ENCODE measurements around the gene UBAP2.

Gene UBAP2

DNA sequence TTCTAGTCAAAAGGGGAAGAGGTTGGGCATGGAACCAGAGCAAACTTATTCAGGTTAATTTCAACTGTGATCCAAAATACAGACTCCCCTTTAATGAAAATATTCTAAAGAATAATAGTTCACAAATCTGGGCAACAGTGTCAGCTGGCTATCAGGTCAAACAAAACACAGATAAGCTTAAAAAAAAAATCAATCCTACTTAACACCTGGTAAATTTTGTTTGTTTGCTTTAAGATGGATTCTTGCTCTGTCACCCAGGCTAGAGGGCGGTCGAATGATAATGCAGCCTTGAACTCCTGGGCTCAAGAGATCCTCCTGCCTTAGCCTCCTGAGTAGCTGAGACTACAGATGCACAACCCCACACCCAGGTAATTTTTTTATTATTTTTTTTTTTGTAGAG lies 89.0 kb downstream of the UBAP2 start:
- Histone ChIP-seq H3K4me2 (ENCODE audit: low read length) (no peak overlapping the region), H3K9me3 (ENCODE audit: control insufficient read depth, insufficient read depth, low read length) (no peaks in the 10 kb centered on the region), H3K27me3 (ENCODE audit: control insufficient read depth, low read length) (no peaks in the 10 kb centered on the region), H4K20me1 (ENCODE audit: control insufficient read depth, insufficient read depth, low read depth, low read length) (no peaks in the 10 kb centered on the region), H3K4me1 (ENCODE audit: control insufficient read depth, low read length) (no peaks in the 10 kb centered on the region), H3K36me3 (ENCODE audit: control insufficient read depth, low read length) (peaks cover 54% of the 10 kb centered on the region), H3K79me2 (ENCODE audit: control insufficient read depth, low read length) (no peaks in the 10 kb centered on the region), H3K27ac (ENCODE audit: low read depth, low read length) (no peak overlapping the region), H3K9me2 (replicated peaks; ENCODE audit: control insufficient read depth, low read length) (no peaks in the 10 kb centered on the region), H3F3A (ENCODE audit: control insufficient read depth, insufficient read depth) (peaks cover 4% of the 10 kb centered on the region; the same call in 1 of the 2 replicates), H3K4me3 (ENCODE audit: low read length) (no peak overlapping the region)
- TF ChIP-seq EZH2phosphoT487 (IDR thresholded peaks at IDR 0.05; ENCODE audit: borderline replicate concordance, low read length), result no peak
- TF ChIP-seq, protein P1, sequence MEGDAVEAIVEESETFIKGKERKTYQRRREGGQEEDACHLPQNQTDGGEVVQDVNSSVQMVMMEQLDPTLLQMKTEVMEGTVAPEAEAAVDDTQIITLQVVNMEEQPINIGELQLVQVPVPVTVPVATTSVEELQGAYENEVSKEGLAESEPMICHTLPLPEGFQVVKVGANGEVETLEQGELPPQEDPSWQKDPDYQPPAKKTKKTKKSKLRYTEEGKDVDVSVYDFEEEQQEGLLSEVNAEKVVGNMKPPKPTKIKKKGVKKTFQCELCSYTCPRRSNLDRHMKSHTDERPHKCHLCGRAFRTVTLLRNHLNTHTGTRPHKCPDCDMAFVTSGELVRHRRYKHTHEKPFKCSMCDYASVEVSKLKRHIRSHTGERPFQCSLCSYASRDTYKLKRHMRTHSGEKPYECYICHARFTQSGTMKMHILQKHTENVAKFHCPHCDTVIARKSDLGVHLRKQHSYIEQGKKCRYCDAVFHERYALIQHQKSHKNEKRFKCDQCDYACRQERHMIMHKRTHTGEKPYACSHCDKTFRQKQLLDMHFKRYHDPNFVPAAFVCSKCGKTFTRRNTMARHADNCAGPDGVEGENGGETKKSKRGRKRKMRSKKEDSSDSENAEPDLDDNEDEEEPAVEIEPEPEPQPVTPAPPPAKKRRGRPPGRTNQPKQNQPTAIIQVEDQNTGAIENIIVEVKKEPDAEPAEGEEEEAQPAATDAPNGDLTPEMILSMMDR (IDR thresholded peaks at IDR 0.05; ENCODE audit: low read depth, low read length, poor library complexity, severe bottlenecking), result no peak

DNA sequence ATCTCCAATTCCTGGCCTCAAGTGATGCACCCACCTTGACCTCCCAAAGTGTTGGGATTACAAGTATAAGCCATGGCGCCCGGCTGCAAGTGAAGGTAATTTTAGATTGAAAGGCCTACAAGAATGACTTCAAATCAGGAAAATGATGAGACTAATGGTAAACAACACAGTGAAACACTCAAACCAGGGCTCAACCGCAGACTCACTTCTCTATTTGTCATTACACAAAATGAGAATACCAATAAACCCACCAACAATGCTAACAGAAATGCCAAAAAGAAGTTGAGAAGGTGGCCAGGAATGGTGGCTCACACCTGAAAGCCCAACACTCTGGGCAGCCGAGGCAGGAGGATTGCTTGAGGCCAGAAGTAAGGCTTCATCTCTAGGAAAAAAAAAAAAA lies 92.1 kb downstream of the UBAP2 start:
- Histone ChIP-seq H3F3A (ENCODE audit: control insufficient read depth, insufficient read depth) (peaks cover 4% of the 10 kb centered on the region; the same call in 1 of the 2 replicates), H3K9me3 (ENCODE audit: control insufficient read depth, insufficient read depth, low read length) (no peaks in the 10 kb centered on the region), H4K20me1 (ENCODE audit: control insufficient read depth, insufficient read depth, low read depth, low read length) (no peaks in the 10 kb centered on the region), H3K27ac (ENCODE audit: low read depth, low read length) (no peak overlapping the region), H3K4me1 (ENCODE audit: control insufficient read depth, low read length) (no peaks in the 10 kb centered on the region), H3K79me2 (ENCODE audit: control insufficient read depth, low read length) (peaks cover 3% of the 10 kb centered on the region; the same call in 1 of the 2 replicates), H3K27me3 (ENCODE audit: control insufficient read depth, low read length) (no peaks in the 10 kb centered on the region), H3K4me2 (ENCODE audit: low read length) (no peak overlapping the region), H3K9me2 (replicated peaks; ENCODE audit: control insufficient read depth, low read length) (no peaks in the 10 kb centered on the region), H3K36me3 (ENCODE audit: control insufficient read depth, low read length) (peaks cover 64% of the 10 kb centered on the region), H3K4me3 (ENCODE audit: low read length) (no peak overlapping the region)
- TF ChIP-seq, protein P1 (IDR thresholded peaks at IDR 0.05; ENCODE audit: low read depth, low read length, poor library complexity, severe bottlenecking), result no peak
- TF ChIP-seq EZH2phosphoT487 (IDR thresholded peaks at IDR 0.05; ENCODE audit: borderline replicate concordance, low read length), result no peak

DNA sequence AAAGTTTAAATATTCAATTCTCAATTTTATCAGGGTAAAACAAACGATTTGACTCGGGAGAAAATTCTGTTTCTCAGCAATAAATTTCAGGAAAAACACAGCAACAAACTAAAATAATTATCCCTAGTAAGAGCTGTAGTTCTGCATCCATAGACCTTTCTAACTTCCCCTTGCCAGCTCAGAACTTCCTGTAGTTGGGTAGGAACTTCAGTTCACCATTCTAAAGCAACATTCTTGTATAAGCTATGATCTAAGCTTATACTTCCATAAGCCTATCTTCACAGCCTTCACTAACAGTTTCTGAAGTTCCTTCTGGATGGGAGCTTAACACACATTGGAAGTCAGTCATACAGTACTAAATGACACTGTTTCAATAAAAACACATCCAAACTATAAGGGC lies 96.6 kb downstream of the UBAP2 start:
- Histone ChIP-seq H3K27me3 (ENCODE audit: control insufficient read depth, low read length) (no peaks in the 10 kb centered on the region), H3K9me2 (replicated peaks; ENCODE audit: control insufficient read depth, low read length) (no peaks in the 10 kb centered on the region), H3K4me1 (ENCODE audit: control insufficient read depth, low read length) (no peaks in the 10 kb centered on the region), H3K36me3 (ENCODE audit: control insufficient read depth, low read length) (peaks cover 74% of the 10 kb centered on the region), H3K9me3 (ENCODE audit: control insufficient read depth, insufficient read depth, low read length) (no peaks in the 10 kb centered on the region), H4K20me1 (ENCODE audit: control insufficient read depth, insufficient read depth, low read depth, low read length) (no peaks in the 10 kb centered on the region), H3K4me3 (ENCODE audit: low read length) (no peak overlapping the region), H3K79me2 (ENCODE audit: control insufficient read depth, low read length) (peaks cover 8% of the 10 kb centered on the region), H3K27ac (ENCODE audit: low read depth, low read length) (no peak overlapping the region), H3K4me2 (ENCODE audit: low read length) (no peak overlapping the region), H3F3A (ENCODE audit: control insufficient read depth, insufficient read depth) (no peaks in the 10 kb centered on the region; the same call in 1 of the 2 replicates)
- TF ChIP-seq, protein P1 (IDR thresholded peaks at IDR 0.05; ENCODE audit: low read depth, low read length, poor library complexity, severe bottlenecking), result no peak
- no peak for TF ChIP-seq EZH2phosphoT487 (IDR thresholded peaks at IDR 0.05; ENCODE audit: borderline replicate concordance, low read length)
